MCF 10A (cell line): ENCODE results near the gene PCSK6. TPM values are rescaled to one million over a fixed set of nuclear protein-coding genes. Genes with fewer than 3 reads are reported as not detected.

Experiments used
- BruUV-seq: library from RNA; stranded (reverse); fragments of 400-500 nt; replicated peaks from 2 replicates; lab custom pipeline; 2021; lab: Mats Ljungman, UMichigan
- CTCF ChIA-PET: fragments of 300-600 bp; sonication (Branson Sonifier 250); formaldehyde crosslinking; extraction: SDS; loops from one replicate; lab custom pipeline; 2021; ENCODE audit warnings: antibody characterized with exemption, inconsistent platforms; lab: Yijun Ruan, JAX
- POLR2A ChIA-PET: fragments of 300-600, 350-650 bp; sonication (Branson Sonifier 250); formaldehyde crosslinking; extraction: SDS; loops from one replicate; lab custom pipeline; 2020; ENCODE audit warnings: antibody characterized with exemption, inconsistent platforms; lab: Yijun Ruan, JAX
- DNase-seq: peaks from one replicate; pipeline ENCODE4 v3.0.0-alpha.2; 2018; ENCODE audit not compliant: unreplicated experiment
- H3K27ac Mint-ChIP-seq: one replicate; pipeline ENCODE4 v1.8.0; 2022; ENCODE audit warnings: mild to moderate bottlenecking, low read depth, mixed read lengths; ENCODE audit not compliant: unreplicated experiment
- H3K27me3 Mint-ChIP-seq: one replicate; pipeline ENCODE4 v1.8.0; 2022; ENCODE audit warnings: mixed read lengths; ENCODE audit not compliant: insufficient read depth, unreplicated experiment
- H3K36me3 Mint-ChIP-seq: one replicate; pipeline ENCODE4 v1.8.0; 2022; ENCODE audit warnings: mild to moderate bottlenecking, moderate library complexity, mixed read lengths; ENCODE audit not compliant: insufficient read depth, unreplicated experiment
- H3K4me1 Mint-ChIP-seq: one replicate; pipeline ENCODE4 v1.8.0; 2022; ENCODE audit warnings: mixed read lengths; ENCODE audit not compliant: insufficient read depth, unreplicated experiment
- H3K4me3 Mint-ChIP-seq: one replicate; pipeline ENCODE4 v1.8.0; 2022; ENCODE audit warnings: mild to moderate bottlenecking, moderate library complexity, mixed read lengths; ENCODE audit not compliant: unreplicated experiment
- H3K9me3 Mint-ChIP-seq: one replicate; pipeline ENCODE4 v1.8.0; 2022; ENCODE audit warnings: mixed read lengths; ENCODE audit not compliant: unreplicated experiment
- CTCF ChIP-seq: fragments of 200-600 bp; IDR thresholded peaks from one replicate; pipeline ENCODE4 v1.8.0; 2022; ENCODE audit warnings: antibody characterized with exemption, mild to moderate bottlenecking; ENCODE audit not compliant: unreplicated experiment
- intact Hi-C: fragments of 100-400 bp; cut with micrococcal nuclease; formaldehyde crosslinking; loops from 2 replicates; pipeline ENCODE4 v1.14.1; 2022
- total RNA-seq: library from RNA; stranded (reverse); gene quantifications from 2 replicates; pipeline ENCODE4 v1.2.3, GENCODE V29; 2022

PCSK6 gene
- total RNA-seq, 1 experiment from 2014 or later, result 30.8 TPM

DNA sequence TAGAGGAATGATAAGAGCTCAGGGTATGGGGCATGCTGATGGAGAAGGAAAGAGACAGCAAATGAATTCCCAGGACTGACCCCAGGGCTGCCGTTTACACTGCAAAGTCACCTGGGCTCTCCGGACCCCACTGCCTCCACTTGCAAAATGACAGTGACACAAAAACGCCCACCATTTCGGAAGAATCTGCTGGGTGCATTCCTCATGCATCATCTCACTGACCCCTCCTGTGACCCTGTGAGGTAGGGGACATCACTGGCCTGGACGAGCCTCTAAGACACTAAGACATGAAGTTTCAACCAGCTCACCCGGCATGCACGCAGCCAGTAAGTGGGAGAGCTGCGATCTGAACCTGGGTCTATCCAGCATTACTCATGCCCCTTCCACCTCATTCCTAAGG lies 60.3 kb downstream of the PCSK6 start:
- BruUV-seq, result no TSS peak
- Mint-ChIP-seq H3K27me3 (no peaks in the 10 kb centered on the region), H3K27ac (no peak overlapping the region), H3K36me3 (peaks cover 21% of the 10 kb centered on the region), H3K4me1 (no peaks in the 10 kb centered on the region), H3K4me3 (no peak overlapping the region), H3K9me3 (no peaks in the 10 kb centered on the region)
- no peak for TF ChIP-seq CTCF
- ChIA-PET POLR2A (no interaction called here), CTCF (no interaction called here)
- intact Hi-C loops, result no loop called here
- no peak for DNase-seq

DNA sequence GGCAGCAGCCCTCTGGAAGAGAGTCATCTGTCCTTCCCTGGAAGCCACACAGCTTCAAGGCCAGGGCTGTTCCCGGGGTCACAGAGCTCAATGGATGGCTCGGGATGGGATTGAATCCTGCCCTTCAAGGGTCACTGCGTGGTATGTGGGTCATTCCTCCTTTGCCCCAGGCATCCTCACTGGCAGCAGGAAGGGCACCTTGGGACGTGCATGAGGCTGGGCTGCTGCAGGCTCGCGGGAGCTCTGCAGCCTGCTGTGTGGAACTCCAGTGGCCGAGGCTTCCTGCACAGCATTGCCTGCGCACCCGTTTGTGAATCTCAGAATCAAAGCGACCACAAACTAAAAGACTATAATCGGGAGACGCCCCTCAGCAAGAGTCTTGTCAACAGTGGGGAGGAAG lies 60.7 kb downstream of the PCSK6 start:
- BruUV-seq, result no TSS peak
- no peak for DNase-seq
- H3K27ac Mint-ChIP-seq, result no peak overlapping the region
- H3K4me3 Mint-ChIP-seq, result no peak overlapping the region
- CTCF ChIA-PET, result no interaction called here
- H3K4me1 Mint-ChIP-seq, result no peaks in the 10 kb centered on the region
- no peaks in the 10 kb centered on the region for H3K9me3 Mint-ChIP-seq
- intact Hi-C loops, result no loop called here
- POLR2A ChIA-PET, result no interaction called here
- peaks cover 21% of the 10 kb centered on the region for H3K36me3 Mint-ChIP-seq
- no peak for TF ChIP-seq CTCF
- H3K27me3 Mint-ChIP-seq, result no peaks in the 10 kb centered on the region

DNA sequence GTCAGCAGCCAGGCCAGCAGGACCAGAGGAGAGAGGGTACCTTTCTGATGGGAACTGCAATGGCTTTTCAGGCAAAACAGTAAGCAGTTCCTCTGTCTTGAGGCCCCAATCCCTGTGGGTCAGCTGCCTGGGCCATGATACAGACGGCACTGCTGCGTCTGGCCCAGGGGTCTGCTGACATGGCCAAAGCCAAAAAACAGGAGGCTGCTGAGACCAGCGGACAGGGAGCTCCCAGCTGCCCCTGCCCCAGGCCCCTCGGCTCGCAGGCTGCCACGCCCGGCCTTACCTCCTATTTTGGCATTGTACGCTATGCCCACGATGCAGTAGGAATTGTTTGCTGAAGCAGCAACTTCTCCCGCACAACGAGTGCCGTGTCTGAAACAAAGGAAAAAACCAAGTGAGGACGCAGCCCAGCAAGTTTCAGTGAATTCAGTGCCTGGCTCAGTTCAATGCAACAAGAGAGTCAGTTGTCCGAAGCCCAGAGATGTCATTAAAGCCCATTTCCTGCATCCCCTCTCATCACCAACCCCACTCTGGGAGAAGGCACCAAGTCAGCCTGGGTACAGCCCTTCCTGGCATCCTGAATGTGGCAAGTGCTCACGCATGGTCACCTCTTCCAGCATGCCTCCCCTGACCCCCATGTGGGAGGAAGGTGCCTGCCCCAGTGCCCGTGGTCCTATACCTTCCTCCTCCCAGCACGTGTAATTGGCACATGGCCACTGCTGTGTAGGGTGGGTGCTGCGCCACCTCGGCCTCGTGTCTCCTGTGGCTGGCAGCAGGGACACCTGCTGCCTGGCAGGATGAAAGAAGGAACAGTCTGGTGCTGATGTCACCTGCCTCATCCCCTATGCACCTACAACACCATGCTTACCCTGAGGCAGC lies 61.7 kb downstream of the PCSK6 start:
- H3K4me1 Mint-ChIP-seq, result no peaks in the 10 kb centered on the region
- intact Hi-C loops, result no loop called here
- TF ChIP-seq CTCF, result no peak
- CTCF ChIA-PET, result interaction anchor here (0.7 kb wide), 1 partner anchor 18 kb away, joined by 3 read pairs; no protein-coding TSS in a partner anchor
- no peaks in the 10 kb centered on the region for H3K27me3 Mint-ChIP-seq
- DNase-seq, result no peak
- H3K36me3 Mint-ChIP-seq, result peaks cover 22% of the 10 kb centered on the region
- BruUV-seq, result no TSS peak
- H3K4me3 Mint-ChIP-seq, result no peak overlapping the region
- POLR2A ChIA-PET, result no interaction called here
- no peak overlapping the region for H3K27ac Mint-ChIP-seq
- H3K9me3 Mint-ChIP-seq, result no peaks in the 10 kb centered on the region

- intact Hi-C loops, result no loop called here
Observed at GRCh38 chr15:101426761-101427333, 62.7 kb downstream of the PCSK6 start.

More at GRCh38 chr15:101426761-101427333, 62.7 kb downstream of the PCSK6 start:
- H3K27me3 Mint-ChIP-seq, result no peaks in the 10 kb centered on the region
- POLR2A ChIA-PET, result no interaction called here
- H3K27ac Mint-ChIP-seq, result no peak overlapping the region
- no peaks in the 10 kb centered on the region for H3K4me1 Mint-ChIP-seq
- peaks cover 20% of the 10 kb centered on the region for H3K36me3 Mint-ChIP-seq
- BruUV-seq, result no TSS peak
- H3K9me3 Mint-ChIP-seq, result no peaks in the 10 kb centered on the region
- CTCF ChIA-PET, result no interaction called here
- no peak for TF ChIP-seq CTCF
- DNase-seq, result no peak
- H3K4me3 Mint-ChIP-seq, result no peak overlapping the region
